GM21529 (cell line): ENCODE results near the gene PLA2G4B.
"Not testable (repeated sequence)": the region's sequence is repeated elsewhere in the genome, so short reads cannot be mapped to it uniquely, and the experiment has no call there.

Source experiments
- ATAC-seq: cut with Tn5 transposase; IDR thresholded peaks from one replicate; pipeline ENCODE4 v1.9.1; 2021; ENCODE audit not compliant: unreplicated experiment

The PLA2G4B gene

DNA sequence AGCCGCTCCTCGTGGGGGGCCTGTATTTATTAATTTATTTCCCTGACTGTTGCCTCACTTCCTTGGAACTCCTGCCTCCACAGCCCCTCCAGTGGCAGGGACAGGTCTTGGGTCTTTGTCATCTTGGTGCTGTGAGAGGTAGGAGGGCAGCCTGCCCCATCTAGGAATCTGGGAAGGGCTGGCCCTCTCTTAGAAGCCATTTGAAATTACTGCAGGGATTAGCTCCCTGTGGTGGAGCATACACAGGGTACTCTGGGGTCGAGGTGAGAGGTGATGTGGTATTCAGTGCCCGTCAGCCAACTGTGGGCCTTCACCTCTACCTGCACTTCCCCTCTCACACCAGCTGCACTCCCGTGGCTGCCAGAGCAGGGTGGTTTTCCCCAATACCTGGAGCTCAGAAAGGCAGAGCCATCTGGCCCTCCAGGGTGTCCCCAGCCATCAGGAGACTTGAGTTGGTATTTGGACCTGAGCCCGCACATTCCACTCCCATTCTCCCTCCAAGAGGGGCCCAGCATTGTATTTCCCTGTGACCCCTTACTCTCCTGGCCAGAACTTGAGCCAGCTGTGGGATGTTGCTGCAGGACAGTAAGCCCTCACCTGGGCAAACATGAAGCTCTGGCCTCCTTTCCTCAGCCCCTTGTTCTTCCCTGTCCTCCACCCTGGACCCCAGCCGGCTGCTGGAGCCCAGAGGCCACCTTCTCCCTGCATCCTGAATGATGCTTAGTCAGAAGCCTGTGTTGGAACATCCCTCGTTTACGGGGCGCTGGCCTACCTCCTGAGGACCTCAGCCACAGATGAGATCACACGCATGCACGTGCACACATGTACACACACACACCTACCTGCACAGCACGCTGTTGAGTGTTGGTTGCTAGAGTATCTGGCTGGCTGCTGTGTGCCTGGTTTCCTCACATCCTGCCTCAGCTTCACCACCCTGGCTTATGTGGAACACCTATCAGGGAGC is 12.8 kb upstream of the PLA2G4B start:
- no peak for ATAC-seq

DNA sequence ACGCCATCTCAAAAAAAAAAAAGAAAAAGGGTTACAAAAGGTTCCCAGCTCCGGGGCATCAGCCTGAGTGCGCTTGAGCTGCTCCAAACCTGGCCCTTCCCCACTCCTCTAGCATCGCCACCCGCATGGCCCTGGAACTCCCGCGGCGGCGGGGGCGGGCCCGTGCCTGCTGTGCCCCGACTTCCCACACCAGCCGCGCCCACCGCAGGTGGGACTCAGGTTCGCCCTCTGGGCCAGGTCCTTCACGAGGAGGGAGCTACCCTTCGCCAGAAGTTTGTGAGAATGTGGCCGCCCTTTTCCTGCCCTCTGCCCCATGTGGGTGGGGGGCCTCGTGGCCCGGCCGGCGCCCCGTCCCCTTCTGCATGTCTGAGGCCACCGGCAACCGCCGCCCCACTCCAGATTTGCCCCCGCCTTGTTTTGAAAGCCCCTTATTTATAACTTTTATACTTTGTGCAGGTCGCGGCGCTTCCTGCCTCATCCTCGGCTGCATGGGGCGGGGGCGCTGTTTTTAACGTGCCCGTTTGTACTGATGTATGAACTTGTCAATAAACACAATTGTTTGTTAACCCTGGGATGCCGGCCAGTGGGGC is 11.3 kb upstream of the PLA2G4B start:
- no peak for ATAC-seq

DNA sequence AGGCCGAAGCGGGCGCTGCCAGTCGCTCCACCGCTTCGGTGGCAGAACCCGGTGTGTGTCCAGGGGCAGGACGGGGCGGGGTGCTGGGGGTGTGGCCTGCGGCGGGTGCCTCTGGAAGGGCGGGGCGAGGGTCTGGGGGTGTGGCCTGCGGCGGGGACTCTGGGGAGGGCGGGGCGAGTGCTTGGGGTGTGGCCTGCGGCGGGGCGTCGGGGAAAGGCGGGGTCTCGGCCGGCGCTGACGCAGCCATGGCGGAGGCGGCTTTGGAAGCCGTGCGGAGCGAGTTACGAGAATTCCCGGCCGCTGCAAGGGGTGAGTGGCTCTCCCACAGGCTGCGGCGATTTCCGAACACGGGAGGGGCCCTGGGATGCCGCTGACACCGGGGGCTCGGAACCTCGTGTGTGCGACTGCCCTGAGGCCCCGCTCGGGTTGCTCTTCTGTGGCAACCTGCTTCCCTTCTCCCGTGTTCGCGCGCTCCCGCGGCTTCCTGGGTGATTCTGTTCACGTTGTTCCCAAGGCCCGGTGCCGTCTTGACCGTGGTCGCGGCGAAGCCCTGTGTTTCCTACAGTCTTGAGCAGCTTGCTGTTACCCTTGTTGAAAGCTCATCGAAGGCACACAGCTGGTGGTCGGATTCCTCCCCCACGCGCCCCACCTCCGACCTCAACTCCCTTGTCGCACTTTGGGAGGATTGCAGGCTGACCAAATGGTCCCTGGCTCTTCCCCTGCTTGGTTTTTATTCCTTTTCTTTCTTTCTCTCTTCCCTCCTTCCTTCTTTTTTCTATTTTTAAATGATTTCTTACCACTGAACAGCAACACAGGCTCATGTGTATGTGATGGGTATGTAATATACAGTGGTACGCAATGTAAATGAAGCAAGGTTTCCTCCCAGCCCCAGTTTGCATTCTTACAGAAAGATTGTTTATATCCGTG is 10.5 kb upstream of the PLA2G4B start, which contains the start of gene JMJD7:
Gene JMJD7, plus strand, starts transcription at position 213 of the 927 bp plus-strand sequence. Its CDS starts 33 bp downstream, at position 246.
- peak; percentile 79 for ATAC-seq

DNA sequence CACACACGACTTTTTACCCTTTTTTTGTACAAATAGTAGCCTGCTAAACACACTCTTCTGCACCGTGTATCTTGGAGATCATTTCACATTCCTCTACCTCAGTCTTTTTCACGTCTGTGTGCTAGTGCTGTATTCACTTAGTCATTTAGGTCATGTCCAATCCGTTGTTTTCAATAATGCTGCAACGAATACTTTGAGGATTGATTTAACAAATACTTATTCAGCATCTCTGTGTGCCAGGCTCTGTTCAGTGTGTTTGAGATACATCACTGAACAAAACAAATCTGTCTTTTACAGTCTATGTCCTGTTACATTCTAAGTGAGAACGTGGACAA is 9.9 kb upstream of the PLA2G4B start:
- ATAC-seq: no peak

DNA sequence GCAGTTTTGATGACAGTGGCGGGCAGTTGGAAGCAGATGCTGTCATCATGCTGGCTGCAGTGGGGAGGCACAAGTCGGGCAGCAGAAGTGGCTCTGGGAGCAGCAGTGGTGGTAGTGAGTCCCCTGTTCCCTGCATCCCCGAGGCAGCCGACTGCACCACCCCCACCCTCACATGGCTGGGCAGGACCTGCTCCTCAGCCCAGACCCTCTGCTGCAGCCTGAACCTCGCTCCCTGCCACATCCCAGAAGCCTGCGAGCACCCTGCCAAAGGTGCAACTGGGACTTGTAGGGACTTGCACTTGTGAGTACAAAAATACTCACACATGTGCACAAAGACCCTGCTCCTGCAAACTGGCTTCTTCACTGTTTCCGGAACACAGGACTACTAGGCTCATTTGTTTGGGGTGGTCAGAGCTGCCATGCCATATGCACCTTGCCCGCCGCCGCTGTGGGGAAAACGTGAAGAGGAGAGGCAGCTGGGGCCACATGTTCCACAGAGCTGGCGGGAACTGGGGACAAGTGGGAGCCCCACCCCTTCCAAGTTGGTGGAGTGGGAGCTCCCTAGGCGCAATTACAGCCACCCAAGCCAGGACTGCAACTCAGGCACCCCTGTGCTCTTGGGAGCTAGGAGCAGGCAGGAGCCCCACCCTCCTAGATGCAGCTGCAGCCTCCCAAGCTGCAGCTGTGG is 8.5 kb upstream of the PLA2G4B start:
- no peak for ATAC-seq

DNA sequence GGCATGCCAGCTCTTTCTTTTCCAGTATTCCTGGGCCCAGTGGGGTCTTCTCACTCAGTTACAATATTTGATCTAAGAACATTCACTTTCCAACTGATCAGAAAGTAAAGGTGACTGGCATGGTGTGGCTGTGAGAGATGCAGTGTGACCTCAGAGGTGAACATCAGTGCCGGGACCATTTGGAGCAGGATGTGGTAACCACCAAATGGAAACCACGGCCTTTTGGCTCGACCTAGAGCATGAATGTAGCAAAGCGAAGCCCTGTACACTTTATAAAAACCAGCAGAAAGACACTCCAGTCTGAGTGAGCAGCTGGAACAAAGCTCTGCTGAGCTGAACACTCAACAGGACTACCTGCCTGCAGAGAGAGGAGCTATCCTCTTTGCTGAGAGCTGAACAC is 7.4 kb upstream of the PLA2G4B start:
- ATAC-seq: not testable (repeated sequence)

DNA sequence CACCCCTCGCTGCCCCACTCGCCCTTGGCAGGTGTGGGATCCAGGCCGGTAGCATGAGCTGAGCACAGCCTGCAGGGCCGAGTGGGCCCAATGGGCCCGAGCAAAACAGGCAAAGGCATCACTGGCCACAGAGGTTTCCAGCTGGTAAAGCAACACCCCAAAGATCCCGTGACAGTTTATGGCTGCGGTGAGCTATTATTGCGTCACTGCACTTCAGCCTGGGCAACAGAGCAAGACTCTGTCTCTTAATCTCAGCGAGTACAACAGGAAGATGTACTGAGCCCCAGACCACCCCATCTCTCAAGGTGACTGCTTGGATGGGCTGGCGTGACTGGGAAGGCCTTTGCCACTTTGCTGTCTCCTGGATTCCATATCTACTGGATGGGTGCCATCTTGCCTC is 6.4 kb upstream of the PLA2G4B start:
- no peak for ATAC-seq

DNA sequence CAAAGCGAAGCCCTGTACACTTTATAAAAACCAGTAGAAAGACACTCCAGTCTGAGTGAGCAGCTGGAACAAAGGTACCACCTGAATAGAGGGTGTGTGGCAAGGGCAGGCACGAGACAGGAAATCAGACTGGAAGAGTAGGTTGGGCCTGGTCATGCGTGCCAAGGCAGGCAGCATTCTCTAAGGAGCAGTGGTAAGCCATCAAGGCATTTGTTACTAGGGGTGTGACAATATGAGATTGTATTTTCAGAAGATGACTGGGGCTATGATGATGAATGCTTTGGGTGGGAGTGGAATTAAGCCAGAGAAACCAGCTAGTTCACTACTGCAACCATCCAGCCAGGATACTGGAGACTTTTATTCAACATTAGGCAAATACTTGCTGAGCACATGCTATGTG is 5.8 kb upstream of the PLA2G4B start:
- no peak for ATAC-seq

DNA sequence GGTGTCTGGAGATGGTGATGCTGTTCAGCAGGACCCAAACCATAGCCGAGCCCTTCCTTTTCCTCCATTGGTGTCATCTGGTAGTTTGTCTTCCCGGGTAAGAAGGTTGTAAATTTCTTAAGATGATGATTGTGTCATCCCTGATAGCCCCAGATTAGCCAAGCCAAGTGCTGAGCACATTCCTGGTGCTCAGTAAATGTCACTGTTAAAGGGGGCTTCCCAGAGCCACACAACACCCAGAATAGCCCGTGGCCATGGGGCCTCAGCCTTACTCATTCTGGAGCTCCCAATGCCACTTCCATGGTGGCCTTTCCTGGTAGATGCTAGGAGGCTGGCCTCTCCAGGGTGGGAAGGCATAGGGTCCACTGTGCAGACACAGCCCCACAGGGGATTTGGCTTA is 4.6 kb upstream of the PLA2G4B start:
- no peak for ATAC-seq

DNA sequence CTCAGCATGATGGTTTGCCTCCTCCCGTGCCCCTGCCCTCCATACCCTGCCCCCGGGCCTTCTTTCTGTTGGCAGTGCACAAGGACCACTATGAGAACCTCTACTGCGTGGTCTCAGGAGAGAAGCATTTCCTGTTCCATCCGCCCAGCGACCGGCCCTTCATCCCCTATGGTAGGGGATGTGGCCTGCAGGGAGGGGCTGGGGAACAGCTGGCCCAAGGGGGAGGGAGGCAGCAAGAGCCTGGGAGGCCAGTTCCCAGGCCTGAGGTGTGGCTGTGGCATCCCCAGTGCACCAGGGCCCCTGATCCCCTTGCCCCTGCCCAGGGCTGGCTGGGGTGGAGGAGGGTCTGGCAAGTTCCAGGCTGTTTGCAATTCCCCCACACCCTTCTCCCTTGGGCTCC is 2.6 kb upstream of the PLA2G4B start:
- no peak for ATAC-seq

DNA sequence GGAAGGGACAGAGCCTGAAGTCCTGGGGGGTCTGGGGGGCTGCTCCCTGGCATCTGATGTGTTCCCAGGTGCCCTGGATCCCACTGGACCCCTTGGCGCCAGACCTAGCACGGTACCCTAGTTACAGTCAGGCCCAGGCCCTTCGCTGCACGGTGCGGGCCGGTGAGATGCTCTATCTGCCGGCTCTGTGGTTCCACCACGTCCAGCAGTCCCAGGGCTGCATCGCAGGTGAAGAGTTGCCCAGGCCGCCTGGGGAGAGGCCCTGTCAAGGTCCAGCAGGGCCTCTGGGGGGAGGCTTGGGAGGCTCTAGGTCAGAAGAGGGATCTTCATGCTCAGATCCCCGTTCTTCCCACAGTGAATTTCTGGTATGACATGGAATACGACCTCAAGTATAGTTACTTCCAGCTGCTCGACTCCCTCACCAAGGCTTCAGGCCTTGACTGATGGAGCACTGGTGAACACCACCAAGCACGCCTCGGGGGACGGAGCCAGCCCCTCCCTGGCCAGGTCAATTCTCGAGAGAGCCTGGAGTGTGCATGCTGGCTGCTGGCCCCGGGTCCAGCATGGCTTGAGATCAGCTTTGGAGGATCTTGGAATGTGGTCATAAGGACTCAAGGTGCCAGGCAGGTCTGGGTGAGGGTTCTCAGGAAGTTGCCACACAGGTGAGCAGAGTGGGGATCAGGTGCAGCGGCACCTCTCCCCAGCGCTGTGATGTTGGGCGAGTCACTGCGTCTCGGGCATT is 1.8 kb upstream of the PLA2G4B start:
- no peak for ATAC-seq

DNA sequence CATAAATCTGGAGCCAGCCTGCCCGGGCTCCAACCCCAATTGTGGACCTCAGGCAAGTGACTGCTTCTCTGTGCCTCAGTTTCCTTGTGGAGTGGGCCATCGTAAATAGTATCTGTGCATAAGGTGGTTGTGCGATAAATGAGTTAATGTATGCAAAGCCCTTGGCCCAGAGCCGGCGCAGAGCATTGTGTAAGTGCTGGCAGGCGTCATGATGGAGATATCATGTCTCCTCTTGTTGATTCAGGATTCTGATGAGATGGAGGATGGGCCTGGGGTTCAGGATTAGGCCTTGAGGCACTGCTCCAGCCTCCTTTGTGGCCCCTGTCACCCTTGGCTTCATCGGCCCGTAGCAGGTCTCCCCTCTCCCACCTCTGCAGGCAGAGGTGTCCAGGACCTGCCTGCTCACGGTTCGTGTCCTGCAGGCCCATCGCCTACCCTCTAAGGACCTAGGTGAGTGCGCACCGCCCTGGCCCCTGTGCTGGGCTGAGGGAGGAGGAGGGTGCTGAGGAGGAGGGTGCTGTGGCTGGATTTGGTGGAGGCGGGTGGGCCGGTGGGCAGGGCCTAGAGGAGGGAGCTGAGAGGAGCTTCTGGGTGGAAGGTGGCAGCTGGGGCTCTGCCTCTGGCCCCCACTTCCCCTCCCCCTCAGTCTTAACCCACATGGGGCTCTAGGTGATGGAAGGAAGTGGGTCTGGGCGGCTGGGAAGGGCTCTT is 1.3 kb downstream of the PLA2G4B start:
- no peak for ATAC-seq

DNA sequence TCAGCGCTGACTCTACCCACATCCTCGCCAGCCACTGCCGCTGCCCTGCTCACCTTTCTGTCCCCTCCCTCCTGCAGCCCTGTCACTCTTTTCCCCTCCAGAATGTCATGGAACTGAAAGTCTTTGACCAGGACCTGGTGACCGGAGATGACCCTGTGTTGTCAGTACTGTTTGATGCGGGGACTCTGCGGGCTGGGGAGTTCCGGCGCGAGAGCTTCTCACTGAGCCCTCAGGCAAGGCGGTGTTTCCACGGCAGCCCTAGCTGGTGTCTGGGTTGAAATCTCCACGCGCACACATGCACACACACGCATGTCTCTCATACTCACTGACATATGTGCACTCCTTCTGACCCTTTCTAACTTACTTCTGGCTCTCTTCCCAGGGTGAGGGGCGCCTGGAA is 2.0 kb downstream of the PLA2G4B start:
- ATAC-seq: no peak

DNA sequence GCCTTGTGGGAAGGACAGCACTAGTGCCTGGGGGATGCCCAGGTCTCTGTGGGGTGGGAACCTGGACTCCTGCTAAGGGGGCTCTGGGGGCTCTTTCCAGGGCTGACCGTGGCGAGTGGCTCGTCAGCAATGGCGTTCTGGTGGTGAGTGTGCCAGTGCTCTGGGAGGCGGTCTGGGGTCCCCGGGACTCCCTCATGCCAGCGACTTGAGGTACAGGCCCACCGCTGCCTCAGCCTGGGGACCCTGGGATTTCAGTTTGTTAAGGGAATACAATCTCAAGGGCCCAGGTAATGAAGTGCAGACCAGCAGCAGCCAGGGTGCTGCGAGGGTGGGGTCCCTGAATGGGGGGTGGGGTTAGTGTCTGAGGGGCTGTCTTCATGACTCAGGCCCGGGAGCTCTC is 2.5 kb downstream of the PLA2G4B start:
- ATAC-seq: no peak

DNA sequence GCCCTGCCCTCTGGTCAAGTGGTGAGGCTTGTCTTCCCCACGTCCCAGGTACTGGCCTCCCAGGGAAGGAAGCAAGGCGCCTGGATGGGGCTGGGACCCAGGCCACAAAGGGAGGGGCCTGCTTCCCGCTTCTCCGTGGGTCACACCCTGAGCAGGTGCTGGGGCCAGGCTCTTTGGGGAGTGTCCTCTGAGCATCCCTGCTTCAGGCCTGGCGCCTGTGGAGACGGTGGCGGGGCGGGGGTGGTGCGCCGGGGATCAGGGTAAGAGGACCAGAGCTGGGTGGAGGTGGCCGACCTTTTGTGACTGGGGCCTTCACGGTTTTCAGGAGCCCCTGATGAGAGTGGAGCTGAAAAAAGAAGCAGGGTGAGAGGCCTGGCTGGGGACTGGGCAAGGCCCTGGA is 3.6 kb downstream of the PLA2G4B start:
- no peak for ATAC-seq

DNA sequence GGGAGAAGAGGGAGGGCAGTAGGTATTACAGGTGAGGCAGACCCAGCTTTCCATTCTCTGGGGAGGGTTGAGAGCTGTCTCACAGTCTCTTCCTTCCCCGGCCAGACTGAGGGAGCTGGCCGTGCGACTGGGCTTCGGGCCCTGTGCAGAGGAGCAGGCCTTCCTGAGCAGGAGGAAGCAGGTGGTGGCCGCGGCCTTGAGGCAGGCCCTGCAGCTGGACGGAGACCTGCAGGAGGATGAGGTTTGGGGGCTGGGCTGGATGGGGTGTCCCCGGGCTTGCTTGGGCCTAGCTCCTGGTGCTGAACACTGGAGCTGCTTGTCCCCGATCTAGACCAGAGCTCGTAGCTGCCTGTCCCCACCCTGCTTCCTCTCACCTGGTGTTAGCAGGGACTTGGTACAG is 4.9 kb downstream of the PLA2G4B start:
- ATAC-seq: no peak

DNA sequence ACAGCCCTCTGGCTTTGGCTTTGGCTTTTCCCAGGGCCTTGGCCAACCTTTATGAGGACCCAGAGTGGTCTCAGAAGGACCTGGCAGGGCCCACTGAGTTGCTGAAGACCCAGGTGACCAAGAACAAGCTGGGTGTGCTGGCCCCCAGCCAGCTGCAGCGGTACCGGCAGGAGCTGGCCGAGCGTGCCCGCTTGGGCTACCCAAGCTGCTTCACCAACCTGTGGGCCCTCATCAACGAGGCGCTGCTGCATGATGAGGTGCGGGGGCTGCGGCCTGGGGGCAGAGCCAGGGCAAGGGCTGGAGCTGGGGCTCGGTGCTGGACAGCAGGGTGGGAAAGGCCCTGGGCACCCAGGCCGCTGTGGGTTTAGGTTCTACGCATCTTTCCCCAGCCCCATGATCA is 6.2 kb downstream of the PLA2G4B start:
- no peak for ATAC-seq

DNA sequence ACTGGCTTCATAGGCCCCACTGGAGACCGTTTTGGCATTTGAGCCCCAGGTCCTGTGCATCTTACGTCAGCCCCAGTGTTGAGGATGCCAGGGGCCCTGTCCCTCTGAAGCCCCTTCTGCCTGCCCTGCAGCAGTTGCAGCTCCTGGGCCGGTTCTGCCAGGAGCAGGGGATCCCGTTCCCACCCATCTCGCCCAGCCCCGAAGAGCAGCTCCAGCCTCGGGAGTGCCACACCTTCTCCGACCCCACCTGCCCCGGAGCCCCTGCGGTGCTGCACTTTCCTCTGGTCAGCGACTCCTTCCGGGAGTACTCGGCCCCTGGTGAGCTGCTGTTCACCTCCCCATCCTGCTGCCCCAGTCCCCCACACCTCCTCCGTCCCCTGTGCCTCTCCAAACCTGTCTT is 8.6 kb downstream of the PLA2G4B start:
- no peak for ATAC-seq

DNA sequence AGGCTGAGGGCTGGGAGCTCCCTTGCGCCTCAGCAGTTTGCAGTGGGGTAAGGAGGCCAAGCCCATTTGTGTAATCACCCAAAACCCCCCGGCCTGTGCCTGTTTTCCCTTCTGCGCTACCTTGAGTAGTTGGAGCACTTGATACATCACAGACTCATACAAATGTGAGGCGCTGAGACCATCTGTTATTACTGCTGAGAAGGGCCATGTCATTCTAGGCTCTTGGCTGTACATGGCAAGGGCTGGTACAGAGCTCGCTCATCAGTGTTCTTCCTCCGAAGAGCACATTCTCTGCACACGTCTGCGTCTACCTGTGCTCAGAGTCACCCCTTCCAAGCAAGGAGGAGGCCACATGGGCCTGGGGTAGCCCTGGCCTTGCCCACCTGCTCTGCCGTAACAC is 9.3 kb downstream of the PLA2G4B start:
- no peak for ATAC-seq

DNA sequence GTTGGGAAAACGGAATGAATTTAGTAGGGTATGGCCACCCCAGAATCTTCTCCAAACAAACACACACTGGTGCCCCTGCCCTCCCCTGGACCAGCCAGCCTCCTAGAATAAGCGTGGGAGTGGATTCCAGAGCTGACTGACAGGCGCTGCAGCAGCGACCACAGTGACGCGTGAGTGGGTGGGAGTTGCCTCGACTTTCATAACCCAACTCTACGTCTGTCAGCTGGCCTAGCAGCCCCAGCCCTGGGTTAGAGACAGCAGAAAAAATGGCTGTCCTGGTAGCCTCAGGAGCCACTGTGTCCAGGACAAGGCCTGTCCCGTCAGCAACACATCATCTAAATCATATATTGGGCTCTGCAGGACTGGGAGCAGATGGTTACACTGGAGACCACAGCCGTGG is 10.0 kb downstream of the PLA2G4B start:
- no peak for ATAC-seq
